ENCODE measurements around the gene MAP3K2. TPM values are rescaled to one million over a fixed set of nuclear protein-coding genes. Genes with fewer than 3 reads are reported as not detected.
"Not testable (repeated sequence)": the region's sequence is repeated elsewhere in the genome, so short reads cannot be mapped to it uniquely, and the experiment has no call there.

The MAP3K2 gene
- polyA plus RNA-seq, 1 donor: 18.9 TPM

GRCh38 chr2:127379712-127380355 is 7.9 kb downstream of the MAP3K2 start:
- DNase-seq: no peak

GRCh38 chr2:127378720-127379119 is 9.1 kb downstream of the MAP3K2 start:
- DNase-seq: no peak

DNA sequence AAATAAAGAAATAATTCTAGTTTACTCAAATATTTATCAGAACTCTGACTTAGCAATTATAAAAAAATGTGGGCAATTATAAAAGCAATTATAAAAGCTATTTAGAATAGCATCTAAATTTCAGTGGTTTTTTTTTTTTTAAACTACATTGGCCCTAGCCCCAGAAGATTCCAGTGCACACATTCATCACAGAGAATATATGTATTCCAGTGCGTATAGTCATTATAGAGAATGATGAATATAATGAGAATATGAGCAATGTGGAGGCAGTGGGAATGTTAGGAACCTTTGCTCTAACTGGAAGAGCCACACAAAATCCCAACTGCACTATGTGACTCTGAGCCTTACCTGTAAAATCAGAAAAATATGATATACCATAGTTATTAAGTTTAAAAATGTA is 10.5 kb downstream of the MAP3K2 start:
- DNase-seq: no peak

- no peak for DNase-seq
These were observed 11.5 kb downstream of the MAP3K2 start for GRCh38 chr2:127376257-127376656.

GRCh38 chr2:127373362-127374083 is 14.3 kb downstream of the MAP3K2 start:
- DNase-seq: no peak

- DNase-seq: no peak
These were observed 16.7 kb downstream of the MAP3K2 start for GRCh38 chr2:127371037-127371436.

- no peak for DNase-seq
These were observed 17.8 kb downstream of the MAP3K2 start for GRCh38 chr2:127370010-127370409.

- DNase-seq: no peak
These were observed 22.5 kb downstream of the MAP3K2 start for GRCh38 chr2:127365211-127365643.

DNA sequence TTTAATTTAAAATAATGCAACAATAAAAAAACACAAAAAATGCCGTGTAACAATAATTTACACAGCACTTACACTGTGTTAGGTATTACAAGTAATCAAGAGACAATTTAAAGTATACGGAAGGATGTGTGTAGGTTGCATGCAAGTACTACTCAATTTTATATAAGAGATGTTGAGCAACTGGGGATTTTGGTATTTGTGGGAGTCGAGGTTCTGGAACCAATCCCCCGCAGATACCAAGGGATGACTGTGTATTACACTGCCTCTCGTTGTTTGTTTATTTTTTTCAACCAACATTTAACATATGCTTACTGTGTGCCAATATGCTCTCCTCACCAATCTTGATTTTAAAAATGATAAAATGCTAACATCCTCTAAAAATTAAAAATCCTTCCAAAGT is 24.8 kb downstream of the MAP3K2 start:
- no peak for DNase-seq

DNA sequence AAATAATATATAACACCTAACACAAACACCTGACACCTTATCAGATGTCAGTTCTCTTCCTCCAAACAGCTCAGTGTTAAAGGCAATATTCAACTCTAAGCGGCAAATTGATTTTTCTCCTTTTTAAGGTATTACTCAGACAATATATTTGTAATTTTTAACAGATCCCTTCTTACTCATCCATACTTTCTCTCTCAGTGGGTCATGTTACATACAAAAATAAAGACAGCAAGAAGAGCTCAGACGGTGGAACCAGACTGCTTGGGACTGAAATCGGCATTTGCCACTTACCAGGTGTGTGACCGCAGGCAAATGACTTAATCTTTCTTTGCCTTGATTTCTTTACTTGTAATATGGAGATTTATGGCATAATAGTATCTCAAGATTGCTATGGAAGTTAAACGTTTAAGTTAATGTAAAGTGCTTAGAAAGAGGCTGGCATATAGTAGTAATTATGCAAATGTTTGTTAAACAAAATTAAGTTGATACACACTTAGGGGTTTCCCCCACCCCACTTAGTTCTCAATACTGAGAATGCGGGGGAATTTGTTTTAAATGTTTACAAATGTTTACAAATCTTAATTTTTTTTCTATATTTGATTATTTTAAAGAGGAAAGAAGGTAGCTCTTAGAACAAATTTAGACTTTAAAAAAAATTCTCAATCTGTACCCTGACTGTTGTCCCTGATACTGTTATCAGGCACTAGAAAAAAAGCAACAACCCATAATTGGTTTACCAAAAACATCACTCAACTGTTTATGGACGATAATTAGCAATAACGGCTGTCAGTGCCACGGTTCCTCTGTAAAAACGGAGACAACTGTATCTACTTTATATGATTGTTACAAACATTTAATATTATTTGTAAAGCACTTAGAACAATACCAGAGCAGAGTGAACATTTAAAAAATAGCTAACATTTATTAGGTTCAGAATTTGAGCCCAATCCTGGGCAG is 25.6 kb downstream of the MAP3K2 start:
- no peak for DNase-seq

DNA sequence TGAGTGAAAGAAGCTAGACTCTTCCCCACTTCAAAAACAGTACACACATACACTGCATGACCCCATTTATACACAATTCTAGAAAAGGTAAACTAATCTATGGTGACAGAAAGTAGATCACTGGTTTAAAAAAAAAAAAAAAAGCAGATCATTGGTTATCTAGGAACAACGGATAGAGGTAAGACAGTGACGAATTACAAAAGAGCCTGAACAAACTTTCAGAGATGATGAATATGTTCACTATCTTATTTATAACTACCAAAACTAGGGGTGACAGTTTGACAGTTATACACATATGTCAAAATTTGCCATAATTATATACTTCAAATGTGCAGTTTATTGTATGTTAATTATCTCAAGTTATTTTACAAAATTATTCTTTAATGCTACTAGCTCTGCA is 27.5 kb downstream of the MAP3K2 start:
- DNase-seq: no peak

DNA sequence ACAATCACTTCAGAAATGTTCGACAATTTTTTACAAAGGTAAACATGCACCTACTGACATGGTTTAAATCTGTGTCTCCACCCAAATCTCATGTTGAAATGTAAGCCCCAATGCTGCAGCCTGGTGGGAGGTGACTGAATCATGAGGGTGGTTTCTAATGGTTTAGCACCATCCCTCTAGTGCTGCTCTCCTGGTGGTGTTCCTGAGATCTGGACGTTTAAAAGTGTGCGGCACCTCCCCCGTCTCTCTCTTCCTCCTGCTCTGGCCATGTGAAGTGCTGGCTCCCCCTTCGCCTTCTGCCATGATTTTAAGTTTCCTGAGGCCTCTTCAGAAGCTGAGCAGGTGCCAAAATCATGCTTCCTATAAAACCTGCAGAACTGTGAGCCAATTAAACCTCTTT is 28.3 kb downstream of the MAP3K2 start:
- no peak for DNase-seq

DNA sequence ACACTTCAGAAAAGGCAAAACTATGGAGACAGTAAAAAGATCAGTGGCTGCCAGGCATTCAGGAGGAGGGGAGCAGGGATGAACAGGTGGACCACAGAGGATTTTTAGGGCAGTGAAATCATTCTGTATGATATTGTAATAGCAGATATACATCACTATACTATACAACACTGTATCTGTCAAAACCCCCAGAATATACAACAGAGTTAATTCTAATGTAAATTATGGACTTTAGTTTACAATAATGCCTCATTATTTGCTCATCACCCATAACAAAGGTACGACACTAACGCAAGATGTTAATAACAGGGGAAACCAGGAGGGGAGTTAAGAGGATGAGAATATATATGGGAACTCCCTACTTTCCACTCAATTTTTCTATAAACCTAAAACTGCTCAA is 28.8 kb downstream of the MAP3K2 start:
- no peak for DNase-seq

DNA sequence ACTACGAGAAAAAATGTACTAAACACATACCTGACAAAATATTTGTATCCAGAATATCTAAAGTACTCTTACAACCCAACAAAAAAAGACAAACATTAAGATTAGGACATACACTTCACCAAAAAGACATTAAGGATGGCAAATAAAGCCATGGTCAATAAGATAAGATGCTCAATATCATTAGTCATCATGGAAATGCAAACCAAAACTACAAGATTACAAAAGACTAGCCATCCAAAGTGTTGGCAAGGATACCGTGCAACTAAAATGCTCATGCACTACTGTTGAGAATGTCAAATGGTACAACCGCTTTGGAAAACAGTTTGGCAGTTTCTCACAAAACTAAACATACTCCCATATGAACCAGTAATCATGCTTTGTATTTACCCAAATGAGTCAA is 29.7 kb downstream of the MAP3K2 start:
- no peak for DNase-seq

DNA sequence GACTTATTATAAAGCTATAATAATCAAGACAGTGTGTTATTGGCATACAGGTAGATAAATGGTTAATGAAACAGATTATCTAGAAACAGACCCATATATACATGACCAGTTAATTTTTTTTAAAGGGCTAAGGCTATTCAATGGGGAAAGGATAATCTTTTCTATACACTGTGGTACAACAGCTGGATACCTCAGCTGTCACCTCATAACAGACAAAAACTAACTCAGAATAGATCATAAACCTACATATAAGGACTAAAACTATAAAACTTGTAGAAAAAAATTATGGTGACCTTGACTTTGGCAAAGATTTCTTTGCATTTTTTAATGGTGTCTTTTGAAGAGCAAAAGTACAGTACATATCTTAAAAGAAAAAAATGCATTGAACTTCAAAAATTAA is 30.2 kb downstream of the MAP3K2 start:
- DNase-seq: no peak

DNA sequence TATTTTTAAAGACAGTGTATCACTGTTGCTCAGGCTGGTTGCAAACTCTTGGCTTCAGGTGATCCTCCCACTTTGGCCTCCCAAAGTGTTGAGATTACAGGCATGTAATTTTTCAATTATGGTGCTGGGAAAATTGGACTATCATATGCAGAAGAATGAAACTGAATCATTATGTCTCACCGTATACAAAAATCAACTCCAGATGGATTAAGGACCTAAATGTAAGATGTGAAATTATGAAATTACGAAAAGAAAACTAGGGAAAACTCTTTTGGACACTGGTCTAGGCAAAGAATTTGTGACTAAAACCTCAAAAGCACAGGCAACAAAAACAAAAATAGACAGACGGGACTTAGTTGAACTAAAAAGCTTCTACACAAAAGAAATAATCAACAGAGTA is 31.2 kb downstream of the MAP3K2 start:
- DNase-seq: no peak

DNA sequence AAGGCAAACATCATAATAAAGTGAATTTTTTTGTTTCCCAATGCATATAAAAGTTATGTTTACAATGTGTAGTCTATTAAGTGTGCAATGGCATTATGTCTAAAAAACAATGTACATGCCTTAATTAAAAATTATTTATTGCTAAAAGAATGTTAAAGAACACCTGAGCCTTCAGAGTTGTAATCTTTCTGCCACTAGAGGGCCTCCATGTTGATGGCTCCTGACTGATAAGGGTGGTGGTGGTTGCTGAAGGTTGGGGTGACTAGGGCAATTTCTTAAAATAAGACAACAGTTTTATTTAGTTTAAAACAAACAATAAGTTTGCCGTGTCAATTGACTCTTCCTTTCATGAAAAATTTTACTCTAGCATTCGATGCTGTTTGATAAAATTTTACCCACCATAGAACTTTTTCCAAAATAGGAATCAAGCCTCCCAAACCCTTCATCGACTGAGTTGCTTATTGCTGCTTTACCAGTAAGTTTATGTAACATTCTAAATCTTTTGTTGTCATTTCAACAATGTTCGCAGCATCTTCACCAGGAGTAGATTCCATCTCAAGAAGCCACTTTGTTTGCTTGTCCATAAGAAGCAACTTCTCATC is 32.3 kb downstream of the MAP3K2 start:
- DNase-seq: no peak

DNA sequence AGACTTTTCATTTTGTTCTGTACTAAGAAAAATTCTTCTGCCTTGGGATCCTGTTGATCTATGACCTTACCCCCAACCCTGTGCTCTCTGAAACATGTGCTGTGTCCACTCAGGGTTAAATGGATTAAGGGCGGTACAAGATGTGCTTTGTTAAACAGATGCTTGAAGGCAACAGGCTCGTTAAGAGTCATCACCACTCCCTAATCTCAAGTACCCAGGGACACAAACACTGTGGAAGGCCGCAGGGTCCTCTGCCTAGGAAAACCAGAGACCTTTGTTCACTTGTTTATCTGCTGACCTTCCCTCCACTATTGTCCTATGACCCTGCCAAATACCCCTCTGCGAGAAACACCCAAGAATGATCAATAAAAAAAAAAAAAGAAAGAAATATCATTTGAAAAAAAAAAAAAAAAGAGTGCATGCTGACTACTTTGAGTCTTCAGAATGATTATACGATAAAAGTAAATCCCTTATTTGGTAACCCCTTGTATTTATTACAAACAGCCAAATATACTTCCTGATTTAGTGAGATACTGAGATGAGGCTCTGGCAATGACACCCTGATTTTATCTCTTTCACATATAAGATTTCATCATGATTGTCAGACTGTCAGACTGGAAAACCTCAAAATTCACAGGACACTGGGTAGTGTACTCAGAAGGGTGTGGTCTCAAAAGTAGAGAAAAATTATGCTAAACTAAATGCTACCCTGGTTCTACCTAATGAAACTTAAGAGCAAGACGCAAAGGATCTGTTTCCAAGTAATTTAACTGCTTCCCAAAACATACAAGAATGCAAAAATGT is 33.7 kb downstream of the MAP3K2 start:
- not testable (repeated sequence) for DNase-seq

DNA sequence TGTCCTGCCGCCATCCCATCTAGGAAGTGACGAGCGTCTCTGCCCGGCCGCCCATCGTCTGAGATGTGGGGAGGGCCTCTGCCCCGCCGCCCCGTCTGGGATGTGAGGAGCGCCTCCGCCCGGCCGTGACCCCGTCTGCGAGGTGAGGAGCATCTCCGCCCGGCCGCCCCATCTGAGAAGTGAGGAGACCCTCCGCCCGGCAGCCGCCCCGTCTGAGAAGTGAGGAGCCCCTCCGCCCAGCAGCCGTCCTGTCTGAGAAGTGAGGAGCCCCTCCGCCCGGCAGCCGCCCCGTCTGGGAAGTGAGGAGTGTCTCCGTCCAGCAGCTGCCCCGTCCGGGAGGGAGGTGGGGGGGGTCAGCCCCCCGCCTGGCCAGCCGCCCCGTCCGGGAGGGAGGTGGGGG is 34.6 kb downstream of the MAP3K2 start:
- not testable (repeated sequence) for DNase-seq

GRCh38 chr2:127351603-127352002 is 36.2 kb downstream of the MAP3K2 start:
- DNase-seq: no peak

- DNase-seq: no peak
These were observed 39.3 kb downstream of the MAP3K2 start for GRCh38 chr2:127348426-127349000.
